Activated naive CD8-positive, alpha-beta T cell treated with anti-CD3 and anti-CD28 coated beads, Interleukin-2, amount 10 ng/mL, durations not matched to agents 7 days and 5 days (primary cell): Measurements from ENCODE around the gene C20orf173. TPM values are rescaled to one million over a fixed set of nuclear protein-coding genes. Genes with fewer than 3 reads are reported as not detected.

ENCODE experiments used
- ATAC-seq: fragments of 150-1000 bp; cut with Tn5 transposase; one replicate; pipeline ENCODE4 v1.10.0; 2021; ENCODE audit warnings: low read depth, moderate library complexity
- POLR2A ChIA-PET: fragments of 350-600 bp; sonication (Branson Sonifier 250); formaldehyde crosslinking; loops from one replicate; lab custom pipeline; 2021; ENCODE audit warnings: antibody characterized with exemption; lab: Charles Lee
- DNase-seq: peaks from one replicate; pipeline ENCODE4 v3.0.0; 2021
- H3K27ac Mint-ChIP-seq: one replicate; pipeline ENCODE4 v1.8.0; 2022; ENCODE audit warnings: mild to moderate bottlenecking, mixed read lengths
- H3K27me3 Mint-ChIP-seq: one replicate; pipeline ENCODE4 v1.8.0; 2022; ENCODE audit warnings: mild to moderate bottlenecking, moderate library complexity, mixed read lengths
- H3K36me3 Mint-ChIP-seq: one replicate; pipeline ENCODE4 v1.8.0; 2021; ENCODE audit warnings: mild to moderate bottlenecking, mixed read lengths
- H3K4me1 Mint-ChIP-seq: one replicate; pipeline ENCODE4 v1.8.0; 2021; ENCODE audit warnings: mixed read lengths
- H3K4me3 Mint-ChIP-seq: one replicate; pipeline ENCODE4 v1.8.0; 2022; ENCODE audit warnings: mild to moderate bottlenecking, moderate library complexity, mixed read lengths
- H3K9me3 Mint-ChIP-seq: one replicate; pipeline ENCODE4 v1.8.0; 2021; ENCODE audit warnings: mixed read lengths
- total RNA-seq, 2 experiments: library from RNA; stranded (reverse); gene quantifications; one replicate each; pipeline ENCODE4 v1.2.3, GENCODE V29; 2021

The C20orf173 gene
- total RNA-seq, result not detected

- peaks cover 5% of the 10 kb centered on the region for H3K4me1 Mint-ChIP-seq
- H3K4me3 Mint-ChIP-seq, result no peak within 1 kb of the TSS
- POLR2A ChIA-PET, result no interaction called here
- no peak for ATAC-seq
- no peaks in the 10 kb centered on the region for H3K9me3 Mint-ChIP-seq
- no peak within 1 kb of the TSS for H3K27ac Mint-ChIP-seq
- DNase-seq, result no peak
- peaks cover 3% of the 10 kb centered on the region for H3K27me3 Mint-ChIP-seq
- peaks cover 1% of the 10 kb centered on the region for H3K36me3 Mint-ChIP-seq
Observed at GRCh38 chr20:35529552-35529951, at the start of gene C20orf173. TSS of gene C20orf173 (minus strand) at chr20:35529652. CDS start at chr20:35529373, 279 bp downstream.

GRCh38 chr20:35579196-35579595 is 49.7 kb upstream of the C20orf173 start:
- POLR2A ChIA-PET, result no interaction called here
- no peaks in the 10 kb centered on the region for H3K36me3 Mint-ChIP-seq
- DNase-seq (no peak), ATAC-seq (no peak)
- peaks cover 1% of the 10 kb centered on the region for H3K9me3 Mint-ChIP-seq
- peaks cover 11% of the 10 kb centered on the region for H3K27me3 Mint-ChIP-seq
- H3K27ac Mint-ChIP-seq, result no peak overlapping the region
- no peaks in the 10 kb centered on the region for H3K4me1 Mint-ChIP-seq
- H3K4me3 Mint-ChIP-seq, result no peak overlapping the region

- peaks cover 1% of the 10 kb centered on the region for H3K9me3 Mint-ChIP-seq
- POLR2A ChIA-PET, result no interaction called here
- ATAC-seq (no peak), DNase-seq (no peak)
- H3K27me3 Mint-ChIP-seq, result peaks cover 14% of the 10 kb centered on the region
- H3K36me3 Mint-ChIP-seq, result no peaks in the 10 kb centered on the region
- H3K27ac Mint-ChIP-seq, result no peak overlapping the region
- no peaks in the 10 kb centered on the region for H3K4me1 Mint-ChIP-seq
- no peak overlapping the region for H3K4me3 Mint-ChIP-seq
Observed at GRCh38 chr20:35578469-35578868, 49.0 kb upstream of the C20orf173 start.

- Mint-ChIP-seq H3K36me3 (no peaks in the 10 kb centered on the region), H3K27ac (no peak overlapping the region), H3K27me3 (peaks cover 16% of the 10 kb centered on the region), H3K9me3 (peaks cover 3% of the 10 kb centered on the region), H3K4me3 (no peak overlapping the region), H3K4me1 (no peaks in the 10 kb centered on the region)
- POLR2A ChIA-PET, result no interaction called here
- DNase-seq (no peak), ATAC-seq (no peak)
Observed at GRCh38 chr20:35576816-35577215, 47.4 kb upstream of the C20orf173 start.

- Mint-ChIP-seq H3K4me1 (no peaks in the 10 kb centered on the region), H3K4me3 (no peak overlapping the region), H3K9me3 (peaks cover 3% of the 10 kb centered on the region), H3K27ac (no peak overlapping the region), H3K36me3 (no peaks in the 10 kb centered on the region), H3K27me3 (peaks cover 16% of the 10 kb centered on the region)
- DNase-seq (no peak), ATAC-seq (no peak)
- POLR2A ChIA-PET, result no interaction called here
Observed at GRCh38 chr20:35575958-35576357, 46.5 kb upstream of the C20orf173 start.

- H3K9me3 Mint-ChIP-seq, result peaks cover 3% of the 10 kb centered on the region
- POLR2A ChIA-PET, result no interaction called here
- no peak overlapping the region for H3K27ac Mint-ChIP-seq
- H3K27me3 Mint-ChIP-seq, result peaks cover 14% of the 10 kb centered on the region
- ATAC-seq (no peak), DNase-seq (no peak)
- H3K36me3 Mint-ChIP-seq, result no peaks in the 10 kb centered on the region
- peaks cover 1% of the 10 kb centered on the region for H3K4me1 Mint-ChIP-seq
- no peak overlapping the region for H3K4me3 Mint-ChIP-seq
Observed at GRCh38 chr20:35572838-35573237, 43.4 kb upstream of the C20orf173 start.

GRCh38 chr20:35571555-35571954 is 42.1 kb upstream of the C20orf173 start:
- Mint-ChIP-seq H3K36me3 (no peaks in the 10 kb centered on the region), H3K4me3 (no peak overlapping the region), H3K27ac (no peak overlapping the region), H3K27me3 (peaks cover 19% of the 10 kb centered on the region), H3K9me3 (peaks cover 3% of the 10 kb centered on the region), H3K4me1 (peaks cover 1% of the 10 kb centered on the region)
- DNase-seq (no peak), ATAC-seq (no peak)
- POLR2A ChIA-PET, result no interaction called here

GRCh38 chr20:35568645-35569044 is 39.2 kb upstream of the C20orf173 start:
- Mint-ChIP-seq H3K27ac (no peak overlapping the region), H3K4me3 (no peak overlapping the region), H3K9me3 (peaks cover 3% of the 10 kb centered on the region), H3K4me1 (peaks cover 1% of the 10 kb centered on the region), H3K36me3 (no peaks in the 10 kb centered on the region), H3K27me3 (peaks cover 15% of the 10 kb centered on the region)
- POLR2A ChIA-PET, result no interaction called here
- ATAC-seq (no peak), DNase-seq (no peak)

- POLR2A ChIA-PET, result no interaction called here
- no peak for ATAC-seq
- no peaks in the 10 kb centered on the region for H3K36me3 Mint-ChIP-seq
Observed at GRCh38 chr20:35564905-35565304, 35.5 kb upstream of the C20orf173 start.

GRCh38 chr20:35563834-35564233 is 34.4 kb upstream of the C20orf173 start:
- no peak for ATAC-seq
- no peak overlapping the region for H3K27ac Mint-ChIP-seq
- H3K27me3 Mint-ChIP-seq, result peaks cover 12% of the 10 kb centered on the region
- POLR2A ChIA-PET, result no interaction called here
- H3K4me3 Mint-ChIP-seq, result no peak overlapping the region
- H3K4me1 Mint-ChIP-seq, result peaks cover 1% of the 10 kb centered on the region
- H3K9me3 Mint-ChIP-seq, result no peaks in the 10 kb centered on the region
- no peaks in the 10 kb centered on the region for H3K36me3 Mint-ChIP-seq
- DNase-seq, result no peak

More at GRCh38 chr20:35564905-35565304, 35.5 kb upstream of the C20orf173 start:
- no peaks in the 10 kb centered on the region for H3K9me3 Mint-ChIP-seq
- H3K27ac Mint-ChIP-seq, result no peak overlapping the region
- DNase-seq, result no peak
- H3K4me3 Mint-ChIP-seq, result no peak overlapping the region
- peaks cover 12% of the 10 kb centered on the region for H3K27me3 Mint-ChIP-seq
- H3K4me1 Mint-ChIP-seq, result peaks cover 1% of the 10 kb centered on the region

- POLR2A ChIA-PET, result no interaction called here
- Mint-ChIP-seq H3K4me3 (no peak overlapping the region), H3K27ac (no peak overlapping the region), H3K9me3 (no peaks in the 10 kb centered on the region), H3K4me1 (no peaks in the 10 kb centered on the region), H3K27me3 (peaks cover 12% of the 10 kb centered on the region), H3K36me3 (no peaks in the 10 kb centered on the region)
- DNase-seq (no peak), ATAC-seq (no peak)
Observed at GRCh38 chr20:35562541-35563110, 33.2 kb upstream of the C20orf173 start.

- Mint-ChIP-seq H3K27me3 (peaks cover 6% of the 10 kb centered on the region), H3K27ac (no peak overlapping the region)
- POLR2A ChIA-PET, result no interaction called here
Observed at GRCh38 chr20:35561671-35562070, 32.2 kb upstream of the C20orf173 start.

GRCh38 chr20:35561268-35561667 is 31.8 kb upstream of the C20orf173 start:
- H3K4me1 Mint-ChIP-seq, result no peaks in the 10 kb centered on the region
- H3K27ac Mint-ChIP-seq, result no peak overlapping the region
- H3K4me3 Mint-ChIP-seq, result no peak overlapping the region
- ATAC-seq (no peak), DNase-seq (no peak)
- no peaks in the 10 kb centered on the region for H3K9me3 Mint-ChIP-seq
- H3K27me3 Mint-ChIP-seq, result peaks cover 3% of the 10 kb centered on the region
- POLR2A ChIA-PET, result no interaction called here
- no peaks in the 10 kb centered on the region for H3K36me3 Mint-ChIP-seq

More at GRCh38 chr20:35561671-35562070, 32.2 kb upstream of the C20orf173 start:
- Mint-ChIP-seq H3K36me3 (no peaks in the 10 kb centered on the region), H3K4me3 (no peak overlapping the region), H3K4me1 (no peaks in the 10 kb centered on the region), H3K9me3 (no peaks in the 10 kb centered on the region)
- DNase-seq (no peak), ATAC-seq (no peak)

- POLR2A ChIA-PET, result no interaction called here
- no peaks in the 10 kb centered on the region for H3K27me3 Mint-ChIP-seq
- H3K4me3 Mint-ChIP-seq, result no peak overlapping the region
- DNase-seq (no peak), ATAC-seq (no peak)
- no peaks in the 10 kb centered on the region for H3K9me3 Mint-ChIP-seq
- H3K36me3 Mint-ChIP-seq, result no peaks in the 10 kb centered on the region
- H3K4me1 Mint-ChIP-seq, result no peaks in the 10 kb centered on the region
- no peak overlapping the region for H3K27ac Mint-ChIP-seq
Observed at GRCh38 chr20:35560541-35560940, 31.1 kb upstream of the C20orf173 start.
